Chondrocyte (in vitro differentiated cells): ENCODE measurements around the gene FARP1. TPM values are rescaled to one million over a fixed set of nuclear protein-coding genes. Genes with fewer than 3 reads are reported as not detected.

Source experiments
- DNase-seq: peaks from one replicate; pipeline ENCODE4 v3.0.0; 2021; ENCODE audit warnings: mixed read lengths, low spot score
- H3K27ac Mint-ChIP-seq: one replicate; pipeline ENCODE4 v1.8.0; 2021; ENCODE audit warnings: mild to moderate bottlenecking, moderate library complexity, mixed read lengths; ENCODE audit not compliant: unreplicated experiment
- H3K27me3 Mint-ChIP-seq: 2 replicates; pipeline ENCODE4 v1.8.0; 2021; ENCODE audit warnings: low read depth, mixed read lengths
- H3K36me3 Mint-ChIP-seq: 2 replicates; pipeline ENCODE4 v1.8.0; 2021; ENCODE audit warnings: low read depth, mixed read lengths
- H3K4me1 Mint-ChIP-seq: 2 replicates; pipeline ENCODE4 v1.8.0; 2021; ENCODE audit warnings: low read depth, mild to moderate bottlenecking, mixed read lengths
- H3K4me3 Mint-ChIP-seq: one replicate; pipeline ENCODE4 v1.8.0; 2021; ENCODE audit warnings: mild to moderate bottlenecking, moderate library complexity, mixed read lengths; ENCODE audit not compliant: unreplicated experiment
- H3K9me3 Mint-ChIP-seq: 2 replicates; pipeline ENCODE4 v1.8.0; 2021; ENCODE audit warnings: low read depth, mixed read lengths
- total RNA-seq: library from RNA; stranded (reverse); gene quantifications from 3 replicates; pipeline ENCODE4 v1.2.1, GENCODE V29; 2021
- TF ChIP-seq, protein P1 (sequence below): fragments of 200-600 bp; sonication (generic); IDR thresholded peaks from 2 replicates; pipeline ENCODE4 v1.5.0; 2021; ENCODE audit warnings: antibody characterized with exemption, mild to moderate bottlenecking, moderate library complexity

Gene FARP1
- total RNA-seq, 1 donor from 2014 or later = 331 TPM

DNA sequence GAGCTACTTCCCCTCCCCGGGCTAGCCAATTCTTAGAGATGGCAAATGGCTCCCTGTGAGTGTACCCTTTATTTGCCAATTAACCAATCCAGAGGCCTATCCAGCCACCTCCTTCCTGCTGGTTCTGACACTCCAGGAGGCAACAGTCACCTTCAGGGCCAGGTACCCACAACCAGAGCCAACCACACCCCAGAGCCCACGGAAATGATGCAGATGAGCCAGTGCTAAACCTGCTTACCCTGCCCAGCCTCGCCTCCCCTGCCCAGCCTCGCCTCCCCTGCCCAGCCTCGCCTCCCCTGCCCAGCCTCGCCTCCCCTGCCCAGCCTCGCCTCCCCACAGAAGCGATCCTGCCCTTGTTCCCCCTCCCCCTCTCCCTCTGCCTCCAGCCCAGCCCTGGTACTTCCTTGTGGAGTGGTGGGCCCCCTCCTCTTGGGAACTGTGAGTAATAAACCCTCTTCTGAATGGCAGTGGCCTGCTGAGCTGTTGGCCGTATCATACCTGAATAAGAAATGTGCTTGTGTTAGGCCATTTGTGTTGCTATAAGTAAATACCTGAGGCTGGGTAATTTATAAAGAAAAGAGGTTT lies 207.9 kb downstream of the FARP1 start:
- peaks cover 31% of the 10 kb centered on the region for H3K4me1 Mint-ChIP-seq
- no peak overlapping the region for H3K4me3 Mint-ChIP-seq
- TF ChIP-seq, protein P1, sequence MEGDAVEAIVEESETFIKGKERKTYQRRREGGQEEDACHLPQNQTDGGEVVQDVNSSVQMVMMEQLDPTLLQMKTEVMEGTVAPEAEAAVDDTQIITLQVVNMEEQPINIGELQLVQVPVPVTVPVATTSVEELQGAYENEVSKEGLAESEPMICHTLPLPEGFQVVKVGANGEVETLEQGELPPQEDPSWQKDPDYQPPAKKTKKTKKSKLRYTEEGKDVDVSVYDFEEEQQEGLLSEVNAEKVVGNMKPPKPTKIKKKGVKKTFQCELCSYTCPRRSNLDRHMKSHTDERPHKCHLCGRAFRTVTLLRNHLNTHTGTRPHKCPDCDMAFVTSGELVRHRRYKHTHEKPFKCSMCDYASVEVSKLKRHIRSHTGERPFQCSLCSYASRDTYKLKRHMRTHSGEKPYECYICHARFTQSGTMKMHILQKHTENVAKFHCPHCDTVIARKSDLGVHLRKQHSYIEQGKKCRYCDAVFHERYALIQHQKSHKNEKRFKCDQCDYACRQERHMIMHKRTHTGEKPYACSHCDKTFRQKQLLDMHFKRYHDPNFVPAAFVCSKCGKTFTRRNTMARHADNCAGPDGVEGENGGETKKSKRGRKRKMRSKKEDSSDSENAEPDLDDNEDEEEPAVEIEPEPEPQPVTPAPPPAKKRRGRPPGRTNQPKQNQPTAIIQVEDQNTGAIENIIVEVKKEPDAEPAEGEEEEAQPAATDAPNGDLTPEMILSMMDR = no peak
- no peak for DNase-seq
- no peaks in the 10 kb centered on the region for H3K27me3 Mint-ChIP-seq
- peaks cover 4% of the 10 kb centered on the region for H3K36me3 Mint-ChIP-seq
- H3K27ac Mint-ChIP-seq = peak overlapping the region; percentile 49
- H3K9me3 Mint-ChIP-seq = no peaks in the 10 kb centered on the region

DNA sequence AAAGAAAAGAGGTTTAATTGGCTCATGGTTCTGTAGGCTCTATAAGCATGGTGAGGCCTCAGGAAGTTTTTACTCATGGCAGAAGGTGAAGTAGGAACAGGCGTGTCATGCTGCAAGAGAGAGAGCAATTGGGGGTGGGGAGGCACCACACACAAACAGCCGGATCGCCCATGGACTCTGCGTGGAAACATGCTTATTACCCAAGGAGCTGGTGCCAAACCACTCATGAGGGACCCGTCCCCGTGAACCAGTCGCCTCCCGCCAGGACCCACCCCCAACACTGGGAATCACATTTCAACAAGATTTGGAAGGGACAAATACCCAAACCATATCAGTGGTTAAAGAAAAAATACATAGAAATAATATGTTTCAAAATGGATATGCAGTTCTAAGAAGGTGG lies 208.7 kb downstream of the FARP1 start:
- no peaks in the 10 kb centered on the region for H3K27me3 Mint-ChIP-seq

DNA sequence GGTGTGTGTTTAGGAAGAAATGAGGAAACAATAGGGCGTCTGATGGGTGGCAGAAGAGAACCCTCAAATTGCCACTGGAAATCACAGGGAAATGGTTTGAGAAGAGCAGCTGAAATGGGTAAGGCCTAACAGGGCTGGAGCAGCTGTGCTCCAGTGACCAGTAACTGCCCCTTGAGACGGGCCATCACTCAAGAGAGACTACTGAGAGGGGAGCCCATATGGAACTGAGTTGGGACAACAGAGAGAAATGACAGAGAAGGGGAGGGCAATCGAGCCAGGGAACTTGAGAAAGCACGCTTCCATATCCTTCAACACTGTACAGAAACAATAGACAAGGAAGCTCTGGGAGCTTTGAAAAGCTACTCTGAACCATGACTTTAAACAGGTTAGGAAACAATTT lies 209.3 kb downstream of the FARP1 start:
- TF ChIP-seq, protein P1 = no peak
- DNase-seq = no peak
- Mint-ChIP-seq H3K4me3 (no peak overlapping the region), H3K36me3 (peaks cover 3% of the 10 kb centered on the region), H3K27me3 (no peaks in the 10 kb centered on the region), H3K4me1 (peaks cover 31% of the 10 kb centered on the region), H3K27ac (no peak overlapping the region), H3K9me3 (peaks cover 3% of the 10 kb centered on the region)

More for the DNA sequence above, 208.7 kb downstream of the FARP1 start:
- TF ChIP-seq, protein P1 = no peak
- Mint-ChIP-seq H3K36me3 (peaks cover 4% of the 10 kb centered on the region), H3K27ac (peak overlapping the region; percentile 22), H3K4me3 (no peak overlapping the region), H3K4me1 (peaks cover 31% of the 10 kb centered on the region), H3K9me3 (no peaks in the 10 kb centered on the region)
- no peak for DNase-seq

DNA sequence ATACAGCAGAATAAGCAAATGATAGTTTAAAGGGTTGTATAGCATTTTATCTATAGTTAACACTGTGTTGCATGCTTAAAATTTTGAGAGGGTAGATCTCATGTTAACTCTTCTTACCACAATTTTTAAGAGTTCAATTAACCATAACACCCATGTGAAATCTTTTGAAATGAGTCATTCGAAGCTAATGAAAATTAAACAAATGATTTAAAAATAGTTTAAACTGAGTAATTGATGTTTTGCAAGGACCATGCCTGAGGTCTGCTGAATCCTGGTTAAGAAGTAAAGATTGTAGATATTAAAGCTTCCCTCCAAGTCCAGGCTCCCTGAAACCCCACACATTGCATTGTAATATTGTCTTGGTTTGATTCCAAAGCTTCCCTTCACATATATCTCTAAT lies 210.9 kb downstream of the FARP1 start:
- peaks cover 5% of the 10 kb centered on the region for H3K36me3 Mint-ChIP-seq
- H3K4me3 Mint-ChIP-seq = no peak overlapping the region
- DNase-seq = no peak
- no peak overlapping the region for H3K27ac Mint-ChIP-seq
- TF ChIP-seq, protein P1 = no peak
- H3K27me3 Mint-ChIP-seq = no peaks in the 10 kb centered on the region
- H3K9me3 Mint-ChIP-seq = peaks cover 4% of the 10 kb centered on the region
- peaks cover 31% of the 10 kb centered on the region for H3K4me1 Mint-ChIP-seq

DNA sequence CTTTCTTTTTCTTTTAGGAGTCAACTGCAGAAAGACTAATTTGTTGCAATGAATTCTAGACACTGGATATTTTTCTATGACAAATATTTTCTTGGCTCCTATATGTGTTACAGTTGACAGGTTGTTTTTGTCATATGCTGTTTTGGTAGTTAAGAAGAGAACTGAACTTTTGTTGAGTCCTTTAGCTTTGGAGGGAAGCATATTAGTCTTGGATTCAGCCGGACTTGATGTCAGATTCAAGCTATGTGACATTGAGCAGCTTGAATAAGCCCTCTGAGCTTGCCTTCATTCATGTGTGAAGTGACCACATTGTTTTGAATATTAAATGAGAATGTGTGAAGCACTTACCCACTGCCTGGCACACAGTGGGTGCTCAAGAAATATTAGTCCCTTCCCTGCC lies 216.0 kb downstream of the FARP1 start:
- peaks cover 4% of the 10 kb centered on the region for H3K9me3 Mint-ChIP-seq
- H3K36me3 Mint-ChIP-seq = peaks cover 6% of the 10 kb centered on the region
- H3K4me1 Mint-ChIP-seq = peaks cover 34% of the 10 kb centered on the region
- no peak overlapping the region for H3K4me3 Mint-ChIP-seq
- TF ChIP-seq, protein P1 = no peak
- no peak for DNase-seq
- no peaks in the 10 kb centered on the region for H3K27me3 Mint-ChIP-seq
- H3K27ac Mint-ChIP-seq = no peak overlapping the region
